SK-N-SH (cell line): Measurements from ENCODE around the gene PGAP2. TPM values are rescaled to one million over a fixed set of nuclear protein-coding genes. Genes with fewer than 3 reads are reported as not detected.

ENCODE experiments used
- CTCF ChIA-PET: fragments of 300-600, 350-600 bp; formaldehyde crosslinking; extraction: SDS; loops from one replicate; lab custom pipeline; 2021; lab: Yijun Ruan, JAX
- POLR2A ChIA-PET: fragments of 350-600 bp; sonication (Branson Sonifier 250); formaldehyde crosslinking; extraction: SDS; loops from one replicate; lab custom pipeline; 2020; ENCODE audit warnings: antibody characterized with exemption, inconsistent platforms; lab: Yijun Ruan, JAX
- DNase-seq: peaks from one replicate; pipeline ENCODE4 v3.0.0; 2012
- H2AFZ ChIP-seq: fragments of 200-600 bp; sonication (generic); 2 replicates; pipeline ENCODE4 v1.8.1; 2016; ENCODE audit warnings: antibody characterized with exemption, mild to moderate bottlenecking, low read depth
- H3F3A ChIP-seq: fragments of 200-600 bp; sonication (generic); replicated peaks from 2 replicates; pipeline ENCODE3; 2016; ENCODE audit warnings: antibody characterized with exemption, mild to moderate bottlenecking; ENCODE audit not compliant: insufficient read depth
- H3K27ac ChIP-seq, 2 experiments: fragments of 200-500 bp in 1 of 2; fragments of 200-600 bp in 1 of 2; sonication (Bioruptor generic) in 1 of 2; sonication (generic), shearing (Covaris generic) in 1 of 2; 2 replicates each; pipeline versions ENCODE4 v1.5.1 to v1.6.1; 2014 to 2016; ENCODE audit warnings: low read depth in 2 of 2, inconsistent platforms in 1 of 2, low read length in 1 of 2, mild to moderate bottlenecking in 1 of 2, mixed read lengths in 1 of 2
- H3K27me3 ChIP-seq: fragments of 200-600 bp; sonication (generic), shearing (Covaris generic); 2 replicates; pipeline ENCODE4 v1.6.1; 2016; ENCODE audit warnings: mixed run types; ENCODE audit not compliant: insufficient read depth
- H3K36me3 ChIP-seq, 2 experiments: fragments of 200-500 bp in 1 of 2; fragments of 200-600 bp in 1 of 2; sonication (Bioruptor generic) in 1 of 2; sonication (generic) in 1 of 2; replicated peaks in 1 of 2; 2 replicates each; pipeline versions ENCODE3 to v1.5.1; 2014 to 2016; ENCODE audit warnings: low read length in 1 of 2, mild to moderate bottlenecking in 1 of 2; ENCODE audit not compliant: insufficient read depth in 2 of 2, control insufficient read depth in 1 of 2
- H3K4me1 ChIP-seq, 2 experiments: fragments of 200-500 bp in 1 of 2; fragments of 200-600 bp in 1 of 2; sonication (Bioruptor generic) in 1 of 2; sonication (generic), shearing (Covaris generic) in 1 of 2; 2 replicates each; pipeline versions ENCODE4 v1.5.1 to v1.6.1; 2014 to 2016; ENCODE audit warnings: low read depth in 1 of 2, low read length in 1 of 2, mixed run types in 1 of 2; ENCODE audit not compliant: insufficient read depth in 2 of 2, control insufficient read depth in 1 of 2
- H3K4me2 ChIP-seq: fragments of 200-600 bp; sonication (generic), shearing (Covaris generic); 2 replicates; pipeline ENCODE4 v1.6.1; 2017; ENCODE audit warnings: mixed run types
- H3K4me3 ChIP-seq, 2 experiments: fragments of 200-500 bp in 1 of 2; fragments of 200-600 bp in 1 of 2; sonication (Bioruptor generic) in 1 of 2; sonication (generic), shearing (Covaris generic) in 1 of 2; 2 replicates each; pipeline versions ENCODE4 v1.5.1 to v1.8.1; 2014 to 2016; ENCODE audit warnings: low read depth in 2 of 2, inconsistent platforms in 1 of 2, low read length in 1 of 2, mild to moderate bottlenecking in 1 of 2, mixed read lengths in 1 of 2, moderate library complexity in 1 of 2
- H3K79me2 ChIP-seq: fragments of 200-600 bp; sonication (generic); 2 replicates; pipeline ENCODE4 v1.8.1; 2017; ENCODE audit warnings: mild to moderate bottlenecking; ENCODE audit not compliant: insufficient read depth
- H3K9ac ChIP-seq: fragments of 200-600 bp; sonication (generic); 2 replicates; pipeline ENCODE4 v1.6.1; 2017; ENCODE audit warnings: mixed run types
- H3K9me2 ChIP-seq: fragments of 200-600 bp; sonication (generic); 2 replicates; pipeline ENCODE4 v1.6.1; 2017; ENCODE audit warnings: mixed run types
- H3K9me3 ChIP-seq: fragments of 200-600 bp; sonication (generic); 2 replicates; pipeline ENCODE4 v1.6.1; 2017; ENCODE audit warnings: mixed run types, mild to moderate bottlenecking, moderate library complexity
- H4K20me1 ChIP-seq: fragments of 200-600 bp; sonication (generic); 2 replicates; pipeline ENCODE4 v1.6.1; 2017; ENCODE audit warnings: mild to moderate bottlenecking, mixed run types; ENCODE audit not compliant: insufficient read depth
- EP300 ChIP-seq, 2 experiments: IDR thresholded peaks; 2 replicates each; pipeline versions ENCODE4 v1.4.0 to v1.6.1; 2012; ENCODE audit warnings: borderline replicate concordance in 1 of 2, low read depth in 1 of 2, low read length in 1 of 2
- FOSL2 ChIP-seq: IDR thresholded peaks from 2 replicates; pipeline ENCODE4 v1.4.0; 2012; ENCODE audit warnings: low read depth, mild to moderate bottlenecking, moderate library complexity, borderline replicate concordance
- GABPA ChIP-seq: IDR thresholded peaks from 2 replicates; pipeline ENCODE4 v1.4.0; 2012; ENCODE audit warnings: low read depth, mild to moderate bottlenecking
- JUND ChIP-seq: IDR thresholded peaks from 2 replicates; pipeline ENCODE4 v1.4.0; 2012
- MEF2A ChIP-seq: IDR thresholded peaks from 2 replicates; pipeline ENCODE4 v1.4.0; 2012; ENCODE audit warnings: low read depth, borderline replicate concordance
- NFIC ChIP-seq: IDR thresholded peaks from 2 replicates; pipeline ENCODE4 v1.4.0; 2012; ENCODE audit warnings: borderline replicate concordance
- PBX3 ChIP-seq: IDR thresholded peaks from 2 replicates; pipeline ENCODE4; 2012
- POLR2AphosphoS5 ChIP-seq: IDR thresholded peaks from 2 replicates; pipeline ENCODE4 v1.6.1; 2012; ENCODE audit warnings: low read depth, low read length
- RAD21 ChIP-seq: IDR thresholded peaks from 2 replicates; pipeline ENCODE4 v1.6.1; 2012; ENCODE audit warnings: mild to moderate bottlenecking, low read length
- RFX5 ChIP-seq: IDR thresholded peaks from 2 replicates; pipeline ENCODE4 v1.6.1; 2012; ENCODE audit warnings: mild to moderate bottlenecking, improper control_type of control experiment, low read length
- SIN3A ChIP-seq: IDR thresholded peaks from 2 replicates; pipeline ENCODE4 v1.6.1; 2012; ENCODE audit warnings: low read depth, mild to moderate bottlenecking, low read length, moderate library complexity, borderline replicate concordance
- SMC3 ChIP-seq: IDR thresholded peaks from 2 replicates; pipeline ENCODE4 v1.6.1; 2012; ENCODE audit warnings: low read depth, low read length, improper control_type of control experiment
- TAF1 ChIP-seq: IDR thresholded peaks from 2 replicates; pipeline ENCODE4 v1.6.1; 2012; ENCODE audit warnings: low read depth, mild to moderate bottlenecking, low read length, moderate library complexity, borderline replicate concordance
- TCF12 ChIP-seq: IDR thresholded peaks from 2 replicates; pipeline ENCODE4 v1.4.0; 2012
- TEAD4 ChIP-seq: IDR thresholded peaks from 2 replicates; pipeline ENCODE4 v1.4.0; 2012; ENCODE audit warnings: mild to moderate bottlenecking, borderline replicate concordance; ENCODE audit not compliant: insufficient read depth
- YY1 ChIP-seq: IDR thresholded peaks from 2 replicates; pipeline ENCODE4 v1.4.0; 2012; ENCODE audit warnings: low read depth, mild to moderate bottlenecking
- WGBS: methylation state at CpG from one replicate; pipeline ENCODE4 v1.1.6; 2017; ENCODE audit warnings: low lambda C conversion rate; 5-methylcytosine and 5-hydroxymethylcytosine counted together
- polyA plus RNA-seq, 3 experiments: library from polyadenylated mRNA; depleted of rRNA; stranded (reverse); fragments of >200 nt; gene quantifications; 2 replicates each; pipeline ENCODE4 v1.2.3, GENCODE V29; 2012
- TF ChIP-seq, protein P1 (sequence below): IDR thresholded peaks from 2 replicates; pipeline ENCODE4 v1.4.0; 2012; ENCODE audit warnings: low read depth, borderline replicate concordance
- TF ChIP-seq, protein P2 (sequence below): fragments of 150-350 bp; IDR thresholded peaks from 2 replicates; pipeline ENCODE4 v1.6.1; 2016; ENCODE audit warnings: mild to moderate bottlenecking, low read depth, low read length
- TF ChIP-seq, protein P3 (sequence below): IDR thresholded peaks from 2 replicates; pipeline ENCODE4 v1.6.1; 2012; ENCODE audit warnings: mild to moderate bottlenecking, low read depth, low read length, moderate library complexity
- TF ChIP-seq, protein P4 (sequence below): fragments of 200-600 bp; sonication (generic); IDR thresholded peaks from 2 replicates; pipeline ENCODE4 v1.6.1; 2017; ENCODE audit warnings: antibody characterized with exemption, mild to moderate bottlenecking, moderate library complexity

Gene PGAP2
- polyA plus RNA-seq, 1 of the 3 experiments (the other 2 are of a cell fraction), result 41.3 TPM

DNA sequence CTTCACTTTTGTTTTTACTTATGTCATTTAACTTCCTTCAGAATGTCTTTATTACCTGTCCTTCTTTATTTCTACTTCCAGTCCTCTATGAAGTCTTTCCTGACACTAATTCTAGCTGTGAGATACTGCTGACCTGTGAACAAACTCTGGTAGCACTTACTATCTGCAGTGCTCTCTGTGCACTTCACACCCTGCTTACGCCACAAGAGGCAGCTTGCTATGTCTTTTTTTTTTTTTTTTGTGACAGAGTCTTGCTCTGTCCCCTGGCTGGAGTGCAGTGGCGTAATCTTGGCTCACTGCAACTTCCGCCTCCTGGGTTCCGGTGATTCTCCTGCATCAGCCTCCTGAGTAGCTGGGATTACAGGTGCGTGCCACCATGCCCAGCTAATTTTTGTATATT is 57.8 kb downstream of the PGAP2 start:
- H3K27ac ChIP-seq, result no peak overlapping the region
- peak overlapping the region; percentile 39 for H3K4me2 ChIP-seq
- ChIA-PET CTCF (interaction anchor here (1.5 to 2.8 kb wide), 2 partner anchors 11 to 15 kb away, joined by 3 to 21 read pairs; partner anchors contain the start of gene STIM1), POLR2A (no interaction called here)
- TF ChIP-seq, protein P1, sequence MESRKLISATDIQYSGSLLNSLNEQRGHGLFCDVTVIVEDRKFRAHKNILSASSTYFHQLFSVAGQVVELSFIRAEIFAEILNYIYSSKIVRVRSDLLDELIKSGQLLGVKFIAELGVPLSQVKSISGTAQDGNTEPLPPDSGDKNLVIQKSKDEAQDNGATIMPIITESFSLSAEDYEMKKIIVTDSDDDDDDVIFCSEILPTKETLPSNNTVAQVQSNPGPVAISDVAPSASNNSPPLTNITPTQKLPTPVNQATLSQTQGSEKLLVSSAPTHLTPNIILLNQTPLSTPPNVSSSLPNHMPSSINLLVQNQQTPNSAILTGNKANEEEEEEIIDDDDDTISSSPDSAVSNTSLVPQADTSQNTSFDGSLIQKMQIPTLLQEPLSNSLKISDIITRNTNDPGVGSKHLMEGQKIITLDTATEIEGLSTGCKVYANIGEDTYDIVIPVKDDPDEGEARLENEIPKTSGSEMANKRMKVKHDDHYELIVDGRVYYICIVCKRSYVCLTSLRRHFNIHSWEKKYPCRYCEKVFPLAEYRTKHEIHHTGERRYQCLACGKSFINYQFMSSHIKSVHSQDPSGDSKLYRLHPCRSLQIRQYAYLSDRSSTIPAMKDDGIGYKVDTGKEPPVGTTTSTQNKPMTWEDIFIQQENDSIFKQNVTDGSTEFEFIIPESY, result no peak
- TF ChIP-seq YY1 (no peak), FOSL2 (no peak), TEAD4 (no peak), MEF2A (no peak), RFX5 (no peak), POLR2AphosphoS5 (no peak), NFIC (no peak), TAF1 (no peak), TCF12 (no peak), PBX3 (no peak), SMC3 (no peak), RAD21 (no peak), EP300 (IDR thresholded peaks at IDR 0.05; ENCODE audit: borderline replicate concordance in 1 of 2, low read depth in 1 of 2, low read length in 1 of 2) (no peak), JUND (no peak), SIN3A (no peak), GABPA (no peak)
- TF ChIP-seq, protein P2, sequence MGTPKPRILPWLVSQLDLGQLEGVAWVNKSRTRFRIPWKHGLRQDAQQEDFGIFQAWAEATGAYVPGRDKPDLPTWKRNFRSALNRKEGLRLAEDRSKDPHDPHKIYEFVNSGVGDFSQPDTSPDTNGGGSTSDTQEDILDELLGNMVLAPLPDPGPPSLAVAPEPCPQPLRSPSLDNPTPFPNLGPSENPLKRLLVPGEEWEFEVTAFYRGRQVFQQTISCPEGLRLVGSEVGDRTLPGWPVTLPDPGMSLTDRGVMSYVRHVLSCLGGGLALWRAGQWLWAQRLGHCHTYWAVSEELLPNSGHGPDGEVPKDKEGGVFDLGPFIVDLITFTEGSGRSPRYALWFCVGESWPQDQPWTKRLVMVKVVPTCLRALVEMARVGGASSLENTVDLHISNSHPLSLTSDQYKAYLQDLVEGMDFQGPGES, result no peak
- TF ChIP-seq, protein P3, sequence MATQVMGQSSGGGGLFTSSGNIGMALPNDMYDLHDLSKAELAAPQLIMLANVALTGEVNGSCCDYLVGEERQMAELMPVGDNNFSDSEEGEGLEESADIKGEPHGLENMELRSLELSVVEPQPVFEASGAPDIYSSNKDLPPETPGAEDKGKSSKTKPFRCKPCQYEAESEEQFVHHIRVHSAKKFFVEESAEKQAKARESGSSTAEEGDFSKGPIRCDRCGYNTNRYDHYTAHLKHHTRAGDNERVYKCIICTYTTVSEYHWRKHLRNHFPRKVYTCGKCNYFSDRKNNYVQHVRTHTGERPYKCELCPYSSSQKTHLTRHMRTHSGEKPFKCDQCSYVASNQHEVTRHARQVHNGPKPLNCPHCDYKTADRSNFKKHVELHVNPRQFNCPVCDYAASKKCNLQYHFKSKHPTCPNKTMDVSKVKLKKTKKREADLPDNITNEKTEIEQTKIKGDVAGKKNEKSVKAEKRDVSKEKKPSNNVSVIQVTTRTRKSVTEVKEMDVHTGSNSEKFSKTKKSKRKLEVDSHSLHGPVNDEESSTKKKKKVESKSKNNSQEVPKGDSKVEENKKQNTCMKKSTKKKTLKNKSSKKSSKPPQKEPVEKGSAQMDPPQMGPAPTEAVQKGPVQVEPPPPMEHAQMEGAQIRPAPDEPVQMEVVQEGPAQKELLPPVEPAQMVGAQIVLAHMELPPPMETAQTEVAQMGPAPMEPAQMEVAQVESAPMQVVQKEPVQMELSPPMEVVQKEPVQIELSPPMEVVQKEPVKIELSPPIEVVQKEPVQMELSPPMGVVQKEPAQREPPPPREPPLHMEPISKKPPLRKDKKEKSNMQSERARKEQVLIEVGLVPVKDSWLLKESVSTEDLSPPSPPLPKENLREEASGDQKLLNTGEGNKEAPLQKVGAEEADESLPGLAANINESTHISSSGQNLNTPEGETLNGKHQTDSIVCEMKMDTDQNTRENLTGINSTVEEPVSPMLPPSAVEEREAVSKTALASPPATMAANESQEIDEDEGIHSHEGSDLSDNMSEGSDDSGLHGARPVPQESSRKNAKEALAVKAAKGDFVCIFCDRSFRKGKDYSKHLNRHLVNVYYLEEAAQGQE, result no peak
- TF ChIP-seq, protein P4, sequence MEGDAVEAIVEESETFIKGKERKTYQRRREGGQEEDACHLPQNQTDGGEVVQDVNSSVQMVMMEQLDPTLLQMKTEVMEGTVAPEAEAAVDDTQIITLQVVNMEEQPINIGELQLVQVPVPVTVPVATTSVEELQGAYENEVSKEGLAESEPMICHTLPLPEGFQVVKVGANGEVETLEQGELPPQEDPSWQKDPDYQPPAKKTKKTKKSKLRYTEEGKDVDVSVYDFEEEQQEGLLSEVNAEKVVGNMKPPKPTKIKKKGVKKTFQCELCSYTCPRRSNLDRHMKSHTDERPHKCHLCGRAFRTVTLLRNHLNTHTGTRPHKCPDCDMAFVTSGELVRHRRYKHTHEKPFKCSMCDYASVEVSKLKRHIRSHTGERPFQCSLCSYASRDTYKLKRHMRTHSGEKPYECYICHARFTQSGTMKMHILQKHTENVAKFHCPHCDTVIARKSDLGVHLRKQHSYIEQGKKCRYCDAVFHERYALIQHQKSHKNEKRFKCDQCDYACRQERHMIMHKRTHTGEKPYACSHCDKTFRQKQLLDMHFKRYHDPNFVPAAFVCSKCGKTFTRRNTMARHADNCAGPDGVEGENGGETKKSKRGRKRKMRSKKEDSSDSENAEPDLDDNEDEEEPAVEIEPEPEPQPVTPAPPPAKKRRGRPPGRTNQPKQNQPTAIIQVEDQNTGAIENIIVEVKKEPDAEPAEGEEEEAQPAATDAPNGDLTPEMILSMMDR, result no peak
- H4K20me1 ChIP-seq, result no peaks in the 10 kb centered on the region
- no peak for DNase-seq
- no peaks in the 10 kb centered on the region for H3K36me3 ChIP-seq
- no peak overlapping the region for H2AFZ ChIP-seq
- peaks cover 0 to 10% of the 10 kb centered on the region in 2 experiments; a peak in 2 of 4 replicates for H3K4me1 ChIP-seq
- peaks cover 12% of the 10 kb centered on the region; the same call in 1 of the 2 replicates for H3K79me2 ChIP-seq
- peaks cover 5% of the 10 kb centered on the region for H3F3A ChIP-seq
- H3K9me2 ChIP-seq, result no peaks in the 10 kb centered on the region
- H3K9ac ChIP-seq, result no peak overlapping the region
- H3K9me3 ChIP-seq, result no peaks in the 10 kb centered on the region
- no peaks in the 10 kb centered on the region for H3K27me3 ChIP-seq
- no peak overlapping the region for H3K4me3 ChIP-seq
- 96% methylated on average over 5 of the region's 5 CpGs for WGBS
